GM21367 (cell line): ENCODE measurements around the gene OGFRL1.

ENCODE experiments used
- ATAC-seq: cut with Tn5 transposase; IDR thresholded peaks from one replicate; pipeline ENCODE4 v1.9.1; 2021; ENCODE audit not compliant: unreplicated experiment

The OGFRL1 gene

DNA sequence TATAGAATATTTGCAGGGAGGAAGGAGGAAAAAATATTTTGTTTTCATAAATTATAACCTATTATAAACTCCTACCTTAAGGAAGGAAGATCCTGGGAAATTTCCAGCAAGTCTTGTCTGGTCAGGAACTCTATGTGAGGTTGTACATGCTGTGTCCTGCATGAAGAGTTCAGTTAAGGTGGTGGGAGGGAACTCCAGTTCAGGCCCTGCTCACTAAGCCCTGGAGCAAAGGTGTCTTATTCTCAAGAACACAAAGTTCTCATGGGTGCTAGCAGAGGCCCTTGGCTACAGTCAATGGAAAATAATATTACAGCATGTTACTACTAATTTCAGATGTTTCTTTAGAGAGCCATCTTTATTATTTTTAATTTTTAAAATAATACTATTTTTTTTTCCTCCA lies 3.8 kb upstream of the OGFRL1 start:
- ATAC-seq, result no peak

DNA sequence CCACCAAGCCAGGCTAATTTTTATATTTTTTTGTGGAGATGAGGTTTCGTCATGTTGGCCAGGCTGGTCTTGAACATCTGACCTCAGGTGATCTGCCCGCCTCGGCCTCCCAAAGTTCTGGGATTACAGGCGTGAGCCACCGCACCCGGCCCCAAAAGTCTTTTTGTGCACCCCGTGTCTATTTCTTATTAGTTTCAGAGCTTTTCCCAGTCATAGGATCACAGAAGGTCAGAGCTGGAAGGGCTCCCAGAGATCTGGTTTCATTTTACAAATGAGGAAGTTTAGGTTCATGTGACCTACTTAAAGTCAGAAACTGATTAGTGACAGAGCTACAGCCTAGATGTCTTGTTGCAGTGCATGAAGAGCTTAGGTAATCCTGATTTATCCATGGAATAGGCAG lies 1.6 kb upstream of the OGFRL1 start:
- ATAC-seq, result no peak

- no peak for ATAC-seq
These were observed 734 bp upstream of the OGFRL1 start for GRCh38 chr6:71287926-71288227.

GRCh38 chr6:71289039-71289801 lies 609 bp downstream of the OGFRL1 start:
- ATAC-seq, result peak; percentile 20

DNA sequence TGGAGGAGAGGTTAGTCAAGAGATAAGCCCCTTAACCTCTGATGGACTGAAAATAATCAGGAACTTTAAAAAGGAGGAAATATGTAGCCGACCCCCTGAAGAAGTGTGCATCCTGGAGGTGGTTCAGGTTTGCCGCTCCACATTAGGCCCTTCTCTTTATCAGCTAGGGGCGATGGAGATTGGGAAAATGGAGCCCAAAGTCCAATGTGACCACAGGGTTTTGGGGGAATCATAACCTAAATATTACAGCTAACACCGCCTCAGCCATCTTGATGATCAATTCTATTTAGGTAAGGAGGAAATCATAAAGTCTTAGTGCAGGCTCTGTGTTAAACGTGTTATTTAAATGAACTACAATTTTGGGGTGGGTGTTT lies 1.2 kb downstream of the OGFRL1 start:
- no peak for ATAC-seq

DNA sequence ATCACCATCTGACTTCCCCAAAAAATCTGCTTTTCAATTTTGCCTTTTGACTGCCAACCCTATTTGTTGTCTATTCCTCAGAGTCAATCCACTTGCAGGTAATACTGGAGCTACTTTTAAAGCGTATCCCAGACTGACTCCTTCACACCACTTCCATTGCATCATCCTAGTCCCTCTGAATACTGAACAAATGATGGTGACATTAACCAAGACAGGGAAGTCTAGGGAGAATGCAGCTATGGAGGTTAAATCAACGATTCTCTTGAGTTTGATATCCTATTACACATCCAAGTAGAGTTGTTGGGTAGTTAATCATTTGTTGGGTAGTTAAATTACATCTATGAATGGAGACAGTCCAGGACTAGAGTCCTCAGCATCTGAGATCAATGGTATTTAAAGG lies 2.0 kb downstream of the OGFRL1 start:
- no peak for ATAC-seq

DNA sequence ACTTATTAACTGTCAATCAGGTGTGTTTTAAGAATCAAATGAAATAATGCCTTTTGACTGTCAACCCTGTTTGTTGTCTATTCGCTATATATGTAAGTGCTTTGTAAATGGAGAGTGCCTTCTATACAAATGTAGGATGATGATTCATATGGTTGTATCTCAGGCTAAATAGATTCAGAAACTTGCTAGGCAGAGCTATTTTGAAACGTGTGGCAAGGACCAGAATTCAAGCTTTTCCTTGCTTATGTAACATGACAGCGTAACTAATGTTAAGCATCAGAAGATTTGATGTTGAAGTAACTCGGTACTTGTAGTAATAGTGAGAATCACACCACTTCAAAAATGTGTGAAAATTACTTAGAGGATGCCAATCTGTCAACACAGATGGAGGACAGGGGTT lies 3.4 kb downstream of the OGFRL1 start:
- ATAC-seq, result no peak

GRCh38 chr6:71294121-71294523 lies 5.5 kb downstream of the OGFRL1 start:
- ATAC-seq, result no peak

DNA sequence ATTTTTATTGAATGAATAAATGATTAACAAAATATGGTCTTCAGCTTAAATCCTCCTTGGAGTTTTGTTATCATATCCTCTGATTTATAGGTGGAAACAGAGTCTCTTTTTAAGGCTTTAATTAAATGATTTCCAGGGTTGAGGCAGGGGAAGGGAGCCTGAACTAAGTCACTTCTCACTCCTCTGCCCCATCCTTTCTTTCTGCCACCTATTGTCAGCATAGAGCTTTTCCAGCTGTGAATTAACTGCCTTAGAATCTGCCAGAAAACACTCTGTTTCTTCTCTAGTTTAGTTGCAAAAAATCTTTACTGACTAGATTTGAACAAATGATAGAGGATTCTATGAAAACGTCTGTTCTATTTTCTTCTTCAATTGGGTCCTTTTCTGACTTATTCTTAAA lies 9.8 kb downstream of the OGFRL1 start:
- no peak for ATAC-seq

DNA sequence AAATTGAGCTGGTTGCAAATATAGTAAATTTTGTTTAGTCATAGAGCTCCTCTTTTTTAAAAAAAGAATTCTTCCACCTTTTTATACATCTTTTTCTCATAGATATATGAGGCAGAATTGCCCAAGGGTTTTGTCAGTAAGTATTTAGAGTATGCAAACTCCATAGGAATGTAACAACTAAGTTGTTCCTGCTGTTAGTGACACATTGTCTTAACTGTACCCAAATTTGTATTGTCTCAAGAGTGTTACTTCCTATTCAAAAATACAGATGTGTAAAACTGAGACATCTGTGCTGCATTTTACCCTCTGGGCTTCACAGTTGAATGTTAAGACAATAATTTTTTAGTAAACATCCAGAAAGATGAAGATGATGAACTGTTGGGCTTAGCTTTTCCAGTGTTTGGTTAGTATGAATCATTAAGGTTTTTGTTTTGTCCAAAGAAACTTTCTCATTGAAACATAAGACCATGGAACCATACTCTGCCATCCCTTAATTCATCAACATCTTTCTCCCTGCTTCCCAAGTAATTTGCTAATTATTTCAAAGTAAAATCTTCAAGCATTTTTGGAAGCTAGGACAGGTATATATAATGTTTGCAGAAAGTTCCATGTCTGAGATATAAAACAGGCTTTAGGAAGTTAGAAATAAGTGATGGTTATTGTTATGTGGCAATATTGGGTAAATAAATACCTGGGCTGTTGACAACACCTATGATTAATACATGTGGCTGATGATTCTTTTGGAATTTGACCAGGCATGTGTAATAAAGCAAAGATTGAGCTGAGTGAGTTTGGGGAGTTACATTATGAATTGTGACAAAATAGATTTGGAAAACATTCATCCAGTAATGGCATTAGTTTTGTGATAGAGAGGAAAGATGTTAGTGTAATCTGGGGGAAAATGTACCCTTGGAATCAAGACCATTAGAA lies 11.2 kb downstream of the OGFRL1 start:
- no peak for ATAC-seq

- no peak for ATAC-seq
These were observed 12.1 kb downstream of the OGFRL1 start for GRCh38 chr6:71300561-71301168.

GRCh38 chr6:71301546-71301945 lies 12.9 kb downstream of the OGFRL1 start:
- no peak for ATAC-seq

GRCh38 chr6:71309656-71310055 lies 21.0 kb downstream of the OGFRL1 start:
- no peak for ATAC-seq

DNA sequence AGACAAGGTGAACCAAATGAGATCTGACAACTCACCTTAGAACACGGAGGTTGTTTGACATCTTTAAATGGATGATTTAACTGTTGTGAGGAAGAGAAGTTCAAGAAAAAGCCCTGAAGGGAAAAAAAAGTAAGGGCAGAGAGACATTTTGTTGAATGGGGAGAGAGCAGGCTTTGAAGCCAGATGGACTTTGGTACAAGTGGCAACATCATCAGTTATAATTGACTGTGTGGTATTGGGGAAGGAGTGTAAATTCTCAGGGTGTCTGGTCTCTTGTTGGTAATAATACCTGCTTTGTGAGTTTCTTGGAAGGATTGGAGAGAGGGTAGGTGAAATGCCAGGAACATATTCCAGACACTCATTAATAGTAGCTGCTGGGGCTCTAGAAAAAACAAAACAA lies 21.6 kb downstream of the OGFRL1 start:
- no peak for ATAC-seq

- ATAC-seq, result no peak
These were observed 23.5 kb downstream of the OGFRL1 start for GRCh38 chr6:71312089-71312488.

DNA sequence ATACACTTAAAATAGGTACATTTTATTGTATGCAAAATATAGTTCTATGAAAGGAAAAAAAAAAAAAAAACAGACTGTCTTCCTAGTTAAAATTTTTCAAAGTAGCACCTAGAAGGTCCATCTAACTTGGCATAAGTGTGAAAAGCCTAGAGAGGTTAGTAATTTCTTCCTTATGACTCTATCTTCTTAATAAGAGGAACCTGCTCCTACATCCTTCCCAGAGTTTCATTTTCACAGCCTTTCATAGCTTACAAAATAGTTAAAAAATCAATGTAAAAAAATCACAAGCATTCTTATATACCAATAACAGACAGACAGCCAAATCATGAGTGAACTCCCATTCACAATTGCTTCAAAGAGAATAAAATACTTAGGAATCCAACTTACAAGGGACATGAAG lies 28.8 kb downstream of the OGFRL1 start:
- no peak for ATAC-seq

DNA sequence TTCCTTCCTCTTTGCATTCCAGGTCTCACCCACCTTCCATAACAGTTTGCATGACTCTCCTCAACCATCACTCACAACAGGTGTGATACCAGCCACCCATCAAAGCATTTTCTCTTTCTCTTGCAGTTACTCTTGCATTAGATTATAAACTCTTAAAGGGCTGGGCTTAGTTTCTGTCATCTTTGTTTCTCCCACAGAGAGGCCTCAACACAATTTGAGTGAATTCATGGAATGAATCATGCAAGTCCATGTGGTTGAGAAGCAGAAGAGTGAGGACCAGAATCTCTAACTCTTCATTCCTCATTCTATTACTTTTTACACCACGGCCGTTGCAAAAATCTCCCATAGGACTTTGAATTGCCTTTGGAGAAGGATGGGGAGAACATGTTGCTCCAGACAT lies 31.4 kb downstream of the OGFRL1 start:
- no peak for ATAC-seq

GRCh38 chr6:71321314-71321713 lies 32.7 kb downstream of the OGFRL1 start:
- ATAC-seq, result no peak

DNA sequence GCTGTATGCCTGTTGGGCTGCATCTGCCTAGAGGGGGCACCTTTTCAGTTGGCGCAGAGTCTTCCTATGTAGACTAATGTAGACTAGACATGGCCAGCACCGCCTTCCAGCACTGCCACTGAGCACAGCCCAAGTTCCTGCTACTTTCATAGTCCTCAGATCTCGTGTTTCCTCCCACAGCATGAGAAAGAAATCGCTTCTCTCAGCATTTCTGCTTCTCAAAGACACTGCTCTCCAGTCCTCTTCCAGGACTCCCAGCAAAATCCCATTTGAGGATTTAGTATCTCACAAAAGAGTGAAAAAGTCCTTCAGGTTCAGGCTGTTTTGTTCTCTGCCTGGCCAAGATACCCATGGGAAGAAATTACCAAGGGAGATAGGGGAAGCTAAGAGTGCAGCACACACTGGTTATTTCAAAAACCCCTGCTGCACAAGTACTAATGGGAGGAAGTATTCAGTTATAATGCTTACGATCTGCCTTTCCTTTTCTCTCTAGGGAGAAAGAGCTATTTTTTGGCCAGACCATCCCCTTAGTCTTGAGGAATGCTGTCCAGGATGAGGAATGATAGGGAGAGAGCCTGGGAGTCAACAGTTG lies 35.7 kb downstream of the OGFRL1 start:
- ATAC-seq, result no peak

DNA sequence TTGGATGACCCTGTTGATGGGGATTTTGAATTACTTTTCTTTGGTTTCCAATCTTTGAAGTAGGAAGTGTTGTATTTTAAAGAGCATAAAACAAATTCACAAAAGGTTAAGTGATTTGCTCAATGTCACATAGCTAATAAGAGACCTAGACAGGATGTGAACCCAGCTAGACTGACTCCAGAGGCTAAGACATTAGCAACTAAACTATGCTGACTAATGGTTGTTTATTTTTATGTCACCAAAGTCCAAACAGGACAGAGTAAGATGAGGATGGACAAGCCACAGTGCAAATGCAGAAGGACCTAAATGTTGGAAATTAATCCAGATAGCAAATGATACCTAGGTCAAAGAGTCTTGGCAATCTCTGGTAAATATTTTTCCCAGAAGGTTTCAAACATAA lies 38.0 kb downstream of the OGFRL1 start:
- no peak for ATAC-seq

GRCh38 chr6:71330501-71330900 lies 41.9 kb downstream of the OGFRL1 start:
- no peak for ATAC-seq

GRCh38 chr6:71332012-71332411 lies 43.4 kb downstream of the OGFRL1 start:
- ATAC-seq, result no peak
